HEK293 (cell line): ENCODE measurements around the gene DDC.

ENCODE experiments used
- CTCF ChIA-PET: fragments of 350-600 bp; formaldehyde crosslinking; extraction: SDS; loops from one replicate; lab custom pipeline; 2021; ENCODE audit warnings: antibody characterized with exemption; lab: Yijun Ruan, JAX
- POLR2A ChIA-PET: fragments of 300-600 bp; formaldehyde crosslinking; extraction: SDS; loops from one replicate; lab custom pipeline; 2020; ENCODE audit warnings: antibody characterized with exemption, inconsistent platforms; lab: Yijun Ruan, JAX
- H3K27ac ChIP-seq: fragments of 200-500 bp; sonication (Bioruptor generic); 2 replicates; pipeline ENCODE4 v1.5.1; 2014; ENCODE audit warnings: low read depth, low read length, control low read depth, inconsistent platforms; ENCODE audit errors: extremely low read depth
- H3K36me3 ChIP-seq, 2 experiments: fragments of 200-500 bp in 1 of 2; sonication (Bioruptor generic) in 1 of 2; 1 replicate in 1 of 2; 2 replicates in 1 of 2; pipeline ENCODE4 v1.5.1; 2014 to 2017; ENCODE audit warnings: inconsistent platforms in 2 of 2, low read length in 2 of 2; ENCODE audit not compliant: control insufficient read depth in 2 of 2, insufficient read depth in 1 of 2
- H3K4me1 ChIP-seq: fragments of 200-500 bp; sonication (Bioruptor generic); 2 replicates; pipeline ENCODE4 v1.5.1; 2014; ENCODE audit warnings: mild to moderate bottlenecking, low read length, inconsistent platforms; ENCODE audit not compliant: control insufficient read depth, insufficient read depth
- H3K4me3 ChIP-seq: 2 replicates; pipeline ENCODE4 v1.5.1; 2011; ENCODE audit warnings: low read depth, mild to moderate bottlenecking, control low read depth, low read length, moderate library complexity
- H3K9me3 ChIP-seq: fragments of 200-500 bp; sonication (Bioruptor generic); 2 replicates; pipeline ENCODE4 v1.5.1; 2014; ENCODE audit warnings: low read depth, low read length, inconsistent platforms; ENCODE audit not compliant: control insufficient read depth, insufficient read depth
- KLF1 ChIP-seq: fragments of 450-650 bp; formaldehyde crosslinking; IDR thresholded peaks from 2 replicates; pipeline ENCODE4 v1.5.1; 2016; ENCODE audit warnings: missing biosample characterization, missing genetic modification characterization
- ZNF433 ChIP-seq: fragments of 450-650 bp; formaldehyde crosslinking; IDR thresholded peaks from 2 replicates; pipeline ENCODE4 v1.5.1; 2016; ENCODE audit warnings: missing biosample characterization, missing genetic modification characterization, low read depth

DDC gene

GRCh38 chr7:50409856-50410745 is 155.1 kb downstream of the DDC start:
- no peaks in the 10 kb centered on the region for H3K4me1 ChIP-seq
- CTCF ChIA-PET, result interaction anchor here (0.7 kb wide), 1 partner anchor 271 kb away, joined by 4 read pairs; no protein-coding TSS in a partner anchor
- POLR2A ChIA-PET, result no interaction called here

More at GRCh38 chr7:50409856-50410745, 155.1 kb downstream of the DDC start:
- Histone ChIP-seq H3K27ac (no peak overlapping the region), H3K4me3 (no peak overlapping the region)
- no peak for TF ChIP-seq KLF1 (tag by site-specific recombination)
- no peak for TF ChIP-seq ZNF433
- TF ChIP-seq, all 188 proteins: peak for 0
- no peaks in the 10 kb centered on the region for H3K36me3 ChIP-seq
- H3K9me3 ChIP-seq, result no peaks in the 10 kb centered on the region
